Muscle of leg (tissue), 11 donors: Measurements from ENCODE around the gene PRDM16. TPM values are rescaled to one million over a fixed set of nuclear protein-coding genes. Genes with fewer than 3 reads are reported as not detected.

Experiments
- DNase-seq: peaks from one replicate; pipeline ENCODE4 v3.0.0; 2013
- H3K27ac ChIP-seq: one replicate; pipeline ENCODE4 v1.5.1; 2013; ENCODE audit warnings: mild to moderate bottlenecking, low read length, control low read depth
- H3K27me3 ChIP-seq: one replicate; pipeline ENCODE4 v1.6.1; 2013; ENCODE audit warnings: low read length; ENCODE audit not compliant: control insufficient read depth, insufficient read depth
- H3K36me3 ChIP-seq: one replicate; pipeline ENCODE4 v1.6.1; 2013; ENCODE audit warnings: low read length; ENCODE audit not compliant: control insufficient read depth, insufficient read depth
- H3K4me1 ChIP-seq: one replicate; pipeline ENCODE4 v1.6.1; 2013; ENCODE audit warnings: low read length; ENCODE audit not compliant: control insufficient read depth, insufficient read depth
- H3K4me3 ChIP-seq: one replicate; pipeline ENCODE4 v1.5.1; 2013; ENCODE audit warnings: low read length, control low read depth
- H3K9me3 ChIP-seq: replicated peaks from 2 replicates; pipeline ENCODE4 v1.6.1; 2013; ENCODE audit warnings: low read depth, low read length; ENCODE audit not compliant: control insufficient read depth
- WGBS: methylation state at CpG from one replicate; pipeline ENCODE4 v1.1.5; 2013; ENCODE audit warnings: missing lambda C conversion rate; ENCODE audit not compliant: insufficient coverage; 5-methylcytosine and 5-hydroxymethylcytosine counted together
- polyA plus RNA-seq, 8 donors: library from polyadenylated mRNA; unstranded; fragments of 120-200 nt; gene quantifications; one replicate each; pipeline versions ENCODE4 v1.2.1 to v1.2.3, GENCODE V29; 2013; ENCODE audit warnings: inconsistent platforms in 1 of 8, low replicate concordance in 1 of 8; ENCODE audit not compliant: insufficient read length in 8 of 8, insufficient read depth in 1 of 8
- total RNA-seq: library from RNA; stranded (reverse); fragments of 120-200 nt; gene quantifications from one replicate; pipeline ENCODE4 v1.2.4, GENCODE V29; 2013

PRDM16 gene
- total and polyA plus RNA-seq, 9 donors, result 0.43 to 1.9 (median 0.95) TPM

GRCh38 chr1:3482378-3482849 is 413.4 kb downstream of the PRDM16 start:
- no peak for DNase-seq
- WGBS, result 41% methylated on average over 13 of the region's 18 CpGs
- no peaks in the 10 kb centered on the region for H3K9me3 ChIP-seq
- H3K27ac ChIP-seq, result no peak overlapping the region
- H3K36me3 ChIP-seq, result no peaks in the 10 kb centered on the region
- no peak overlapping the region for H3K4me3 ChIP-seq
- no peaks in the 10 kb centered on the region for H3K27me3 ChIP-seq
- H3K4me1 ChIP-seq, result no peaks in the 10 kb centered on the region

- DNase-seq, result no peak
- Histone ChIP-seq H3K9me3 (peaks cover 3% of the 10 kb centered on the region), H3K27ac (no peak overlapping the region), H3K4me3 (no peak overlapping the region), H3K27me3 (no peaks in the 10 kb centered on the region), H3K36me3 (no peaks in the 10 kb centered on the region), H3K4me1 (no peaks in the 10 kb centered on the region)
- WGBS, result 82% methylated on average over 14 of the region's 14 CpGs
Observed at GRCh38 chr1:3483380-3483779, 414.4 kb downstream of the PRDM16 start.

- Histone ChIP-seq H3K36me3 (no peaks in the 10 kb centered on the region), H3K27ac (no peak overlapping the region), H3K27me3 (no peaks in the 10 kb centered on the region), H3K4me1 (no peaks in the 10 kb centered on the region), H3K9me3 (peaks cover 6% of the 10 kb centered on the region), H3K4me3 (no peak overlapping the region)
- DNase-seq, result no peak
- 52% methylated on average over 27 of the region's 31 CpGs for WGBS
Observed at GRCh38 chr1:3483801-3484444, 414.9 kb downstream of the PRDM16 start.

GRCh38 chr1:3485016-3485415 is 416.0 kb downstream of the PRDM16 start:
- Histone ChIP-seq H3K27me3 (no peaks in the 10 kb centered on the region), H3K4me1 (no peaks in the 10 kb centered on the region), H3K36me3 (peaks cover 4% of the 10 kb centered on the region), H3K9me3 (peaks cover 6% of the 10 kb centered on the region), H3K4me3 (no peak overlapping the region), H3K27ac (no peak overlapping the region)
- DNase-seq, result no peak
- 87% methylated on average over 12 of the region's 14 CpGs for WGBS

Other genes starting within 250 kb of the PRDM16 start
- not detected for gene ACTRT2, start 47.7 kb upstream of the PRDM16 start, total RNA-seq
- gene ACTRT2, start 47.7 kb upstream of the PRDM16 start, polyA plus RNA-seq, result not detected